Gastroesophageal sphincter (tissue), 4 donors: ENCODE measurements around the gene PCDHGC4. TPM values are rescaled to one million over a fixed set of nuclear protein-coding genes. Genes with fewer than 3 reads are reported as not detected.
A peak's percentile ranks its signal among the peaks of the same experiment; 100 is the strongest.

ENCODE experiments used
- ATAC-seq: fragments of 150-250 bp; one replicate; pipeline ENCODE4 v1.9.1; 2016; ENCODE audit warnings: mild to moderate bottlenecking, moderate library complexity
- H3K27ac ChIP-seq, 4 donors: fragments of 200-600 bp; sonication (generic) in 3 of 4; 1 replicate in 3 of 4; 2 replicates in 1 of 4; pipeline ENCODE4 v1.5.1; 2016 to 2019
- H3K27me3 ChIP-seq: fragments of 200-600 bp; sonication (generic); one replicate; pipeline ENCODE4 v1.5.1; 2019
- H3K36me3 ChIP-seq, 2 donors: fragments of 200-600 bp; sonication (generic); one replicate each; pipeline ENCODE4 v1.5.1; 2019; ENCODE audit warnings: control low read depth in 1 of 2
- H3K4me1 ChIP-seq, 3 donors: fragments of 200-600 bp; sonication (generic); 1 replicate in 2 of 3; 2 replicates in 1 of 3; pipeline ENCODE4 v1.5.1; 2016 to 2019; ENCODE audit warnings: control low read depth in 2 of 3
- H3K4me3 ChIP-seq, 2 donors: fragments of 200-600 bp; sonication (generic); one replicate each; pipeline ENCODE4 v1.5.1; 2019; ENCODE audit warnings: mild to moderate bottlenecking in 1 of 2, moderate library complexity in 1 of 2
- H3K9me3 ChIP-seq, 3 donors: fragments of 200-600 bp; sonication (generic); one replicate each; pipeline ENCODE4 v1.5.1; 2017 to 2019; ENCODE audit warnings: control low read depth in 2 of 3
- CTCF ChIP-seq, 4 experiments: fragments of 200-600 bp in 2 of 4; fragments of 450-650 bp in 2 of 4; sonication (generic) in 1 of 4; IDR thresholded peaks; one replicate each; pipeline ENCODE4 v1.5.1; 2017 to 2019; ENCODE audit warnings: antibody characterized with exemption in 4 of 4, mild to moderate bottlenecking in 2 of 4, moderate library complexity in 2 of 4
- EP300 ChIP-seq: sonication (generic); formaldehyde crosslinking; IDR thresholded peaks from one replicate; pipeline ENCODE4 v1.6.1; 2017; ENCODE audit warnings: antibody characterized with exemption, mild to moderate bottlenecking
- POLR2A ChIP-seq, 2 donors: fragments of 450-650 bp; IDR thresholded peaks; one replicate each; pipeline ENCODE4 v1.6.1; 2017; ENCODE audit warnings: antibody characterized with exemption in 2 of 2, mild to moderate bottlenecking in 2 of 2, moderate library complexity in 1 of 2
- POLR2AphosphoS5 ChIP-seq: sonication (generic); formaldehyde crosslinking; IDR thresholded peaks from one replicate; pipeline ENCODE4 v1.6.1; 2017; ENCODE audit warnings: antibody characterized with exemption
- WGBS, 2 donors: methylation state at CpG; one replicate each; pipeline ENCODE4 v1.1.5; 2018; ENCODE audit warnings: low coverage in 1 of 2; 5-methylcytosine and 5-hydroxymethylcytosine counted together
- total RNA-seq, 4 donors: library from RNA; depleted of rRNA; stranded (reverse); fragments of >200 nt; gene quantifications; one replicate each; pipeline ENCODE4 v1.1.0, GENCODE V29; 2016

The PCDHGC4 gene
- total RNA-seq, 4 donors from 2014 or later: 0.10 to 12.9 (median 2.4) TPM

- peaks cover 0 to 38% of the 10 kb centered on the region in 2 donors for H3K36me3 ChIP-seq
- peak overlapping the region; percentile 73 to 80 for H3K4me3 ChIP-seq
- WGBS, 2 donors: 5 to 20% methylated on average over 15 to 21 of the region's 43 CpGs
- no peaks in the 10 kb centered on the region for H3K27me3 ChIP-seq
- peak in 1 of 2 donors; percentile 16 for TF ChIP-seq POLR2A (IDR thresholded peaks at IDR 0.05)
- TF ChIP-seq POLR2AphosphoS5: no peak
- H3K4me1 ChIP-seq: peaks cover 6 to 90% (median 36%) of the 10 kb centered on the region in 3 donors
- peak overlapping the region; percentile 89 to 97 (median 95) for H3K27ac ChIP-seq
- no peak for ATAC-seq
- H3K9me3 ChIP-seq: no peaks in the 10 kb centered on the region
Observed at GRCh38 chr5:141512911-141513626, 28.2 kb downstream of the PCDHGC4 start.

- peaks cover 0 to 40% of the 10 kb centered on the region in 2 donors for H3K36me3 ChIP-seq
- TF ChIP-seq POLR2AphosphoS5 (peak; percentile 46), CTCF (IDR thresholded peaks at IDR 0.05) (no peak), EP300 (no peak), POLR2A (IDR thresholded peaks at IDR 0.05) (no peak)
- H3K4me3 ChIP-seq: peak overlapping the region; percentile 73 to 80
- peak; percentile 63 for ATAC-seq
- peaks cover 6 to 83% (median 29%) of the 10 kb centered on the region in 3 donors for H3K4me1 ChIP-seq
- H3K27ac ChIP-seq: peak overlapping the region; percentile 89 to 97 (median 95)
- H3K9me3 ChIP-seq: no peaks in the 10 kb centered on the region
- WGBS, 2 donors: 0 to 2% methylated on average over 9 to 11 of the region's 29 CpGs
- H3K27me3 ChIP-seq: no peaks in the 10 kb centered on the region
Observed at GRCh38 chr5:141513627-141514329, 28.9 kb downstream of the PCDHGC4 start.

- Histone ChIP-seq H3K4me1 (peaks cover 3 to 79% (median 24%) of the 10 kb centered on the region in 3 donors), H3K9me3 (no peaks in the 10 kb centered on the region), H3K27ac (peak overlapping the region; percentile 89 to 97 (median 95)), H3K36me3 (peaks cover 0 to 47% of the 10 kb centered on the region in 2 donors), H3K27me3 (no peaks in the 10 kb centered on the region), H3K4me3 (peak overlapping the region in 1 of 2 donors; percentile 73)
- ATAC-seq: peak; percentile 8
- TF ChIP-seq POLR2A (IDR thresholded peaks at IDR 0.05) (no peak), EP300 (no peak), POLR2AphosphoS5 (peak; percentile 26), CTCF (IDR thresholded peaks at IDR 0.05) (no peak)
- WGBS, 2 donors: 31% methylated on average over 3 of the region's 6 CpGs; no CpG with 5 or more reads in 1 of the 2 donors
Observed at GRCh38 chr5:141514330-141515133, 29.7 kb downstream of the PCDHGC4 start.

GRCh38 chr5:141515141-141515540 lies 30.3 kb downstream of the PCDHGC4 start:
- 38 to 67% methylated on average over 1 to 2 of the region's 3 CpGs for WGBS, 2 donors
- H3K4me3 ChIP-seq: no peak overlapping the region
- peaks cover 2 to 79% (median 21%) of the 10 kb centered on the region in 3 donors for H3K4me1 ChIP-seq
- no peaks in the 10 kb centered on the region for H3K27me3 ChIP-seq
- TF ChIP-seq CTCF (IDR thresholded peaks at IDR 0.05) (no peak), EP300 (no peak), POLR2AphosphoS5 (no peak)
- H3K9me3 ChIP-seq: no peaks in the 10 kb centered on the region
- H3K27ac ChIP-seq: peak overlapping the region; percentile 89 to 97 (median 95)
- H3K36me3 ChIP-seq: peaks cover 0 to 43% of the 10 kb centered on the region in 2 donors
- ATAC-seq: no peak
